GM21447 (cell line): ENCODE results near the gene SLC38A7.
"Not testable (repeated sequence)": the region's sequence is repeated elsewhere in the genome, so short reads cannot be mapped to it uniquely, and the experiment has no call there.

ENCODE experiments used
- ATAC-seq: cut with Tn5 transposase; IDR thresholded peaks from one replicate; pipeline ENCODE4 v1.9.1; 2021; ENCODE audit not compliant: unreplicated experiment

Gene SLC38A7

DNA sequence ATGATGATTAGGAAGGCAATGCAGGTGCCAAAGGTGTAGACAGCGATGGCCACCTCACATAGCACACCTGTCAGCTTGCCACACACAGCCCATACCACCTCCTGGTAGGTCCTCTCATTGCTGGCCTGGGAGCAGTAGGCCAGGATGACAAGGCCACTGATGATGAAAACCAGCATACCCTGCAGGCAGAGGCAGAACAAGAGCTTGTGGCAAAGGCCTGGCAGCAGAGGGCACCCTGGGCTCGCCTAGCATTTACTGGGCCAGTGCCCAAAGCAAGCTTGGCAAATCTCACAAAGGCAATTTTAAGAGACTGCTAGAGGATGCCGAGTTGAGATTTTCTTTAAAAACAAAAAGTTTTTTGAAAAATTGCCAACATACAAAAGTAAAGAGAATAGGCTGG is 5.9 kb downstream of the SLC38A7 start:
- ATAC-seq = no peak

DNA sequence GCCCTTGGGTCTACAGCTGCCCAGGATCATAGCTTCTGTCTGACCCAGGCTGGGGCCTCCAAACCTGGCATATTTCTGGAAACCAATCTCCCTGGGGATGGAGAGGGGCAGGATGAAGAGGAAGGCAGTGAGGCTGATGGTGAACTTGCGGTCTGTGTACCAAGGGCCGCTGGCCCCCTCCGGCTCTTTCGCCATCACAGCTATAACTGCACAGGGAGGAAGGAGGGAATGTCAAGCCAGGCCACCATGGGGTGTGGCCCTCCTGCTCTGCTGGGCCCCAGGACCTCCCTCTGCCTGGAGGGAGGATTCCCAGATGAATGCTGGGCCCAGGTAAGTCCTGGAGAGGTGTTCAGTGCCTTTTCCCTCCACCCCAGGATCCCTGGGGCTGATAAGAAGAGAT is 6.3 kb downstream of the SLC38A7 start:
- ATAC-seq = no peak

DNA sequence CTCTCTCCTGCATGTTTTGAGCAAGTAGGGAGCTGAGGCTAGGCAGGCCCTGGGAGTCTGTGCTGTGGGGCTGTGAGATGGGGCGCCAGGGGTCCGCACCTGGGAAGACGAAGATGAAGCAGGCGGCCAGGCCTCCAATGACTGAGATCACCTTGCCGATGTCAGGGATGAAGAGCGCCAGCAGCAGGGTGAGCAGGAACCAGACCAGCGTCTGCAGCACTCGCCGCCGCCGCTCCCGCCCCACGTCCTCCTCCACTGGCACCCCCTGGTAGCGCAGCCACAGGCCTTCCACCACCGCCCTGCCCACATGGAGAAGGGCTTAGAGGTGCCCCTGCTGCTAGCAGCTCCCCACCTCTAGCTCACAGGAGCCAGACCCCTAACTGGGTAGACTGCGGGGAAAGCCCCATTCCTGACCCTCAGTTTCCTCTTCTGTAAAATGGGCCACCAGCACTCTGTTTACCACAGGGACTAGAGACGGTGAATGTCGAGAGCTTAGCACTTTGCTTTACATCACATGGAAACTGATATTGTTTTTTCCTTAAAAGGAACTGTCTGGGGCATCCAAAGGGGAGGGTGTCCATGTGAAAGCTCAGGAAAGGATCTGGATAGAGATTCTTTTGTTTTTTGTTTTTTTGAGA is 13.5 kb downstream of the SLC38A7 start:
- no peak for ATAC-seq

DNA sequence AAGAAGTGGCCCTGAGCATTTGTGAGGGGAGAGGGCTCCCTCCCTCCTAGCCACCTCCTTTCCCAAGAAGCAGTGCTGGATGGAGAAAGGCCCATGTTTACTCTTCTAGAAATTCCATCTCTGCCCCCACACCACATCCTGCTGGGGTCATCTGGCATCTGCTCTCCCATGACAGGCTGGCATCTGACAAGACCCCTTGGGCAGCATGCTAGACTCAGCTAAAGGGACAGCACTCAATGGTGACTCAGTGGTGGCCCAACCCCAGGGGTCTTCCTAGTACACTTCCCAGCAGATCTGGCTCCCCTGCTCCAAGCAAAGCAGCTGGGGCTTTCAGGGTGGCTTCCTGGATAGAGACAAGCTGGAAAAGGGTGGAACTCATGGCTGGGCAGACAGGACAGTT is 14.4 kb downstream of the SLC38A7 start:
- ATAC-seq = no peak

DNA sequence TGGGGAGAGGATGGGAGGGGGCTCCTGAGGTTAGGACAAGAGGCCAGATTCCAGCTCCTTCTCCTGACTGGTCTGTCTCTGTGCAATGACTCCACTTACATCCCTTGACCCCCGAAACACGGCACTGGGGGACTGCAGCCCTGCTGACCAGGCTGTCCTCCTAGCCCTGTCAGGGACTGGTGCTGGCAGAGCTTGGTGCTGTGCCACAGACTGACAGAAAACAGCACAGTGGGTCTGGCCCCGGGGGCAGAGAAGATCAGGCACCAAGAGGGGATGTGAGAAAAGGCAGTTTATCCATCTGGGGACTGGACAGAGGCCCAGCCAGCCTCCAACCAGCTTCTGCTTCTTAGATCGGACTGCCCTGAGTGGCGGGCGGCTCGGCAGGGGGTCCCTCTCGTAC is 19.4 kb downstream of the SLC38A7 start:
- ATAC-seq = no peak

DNA sequence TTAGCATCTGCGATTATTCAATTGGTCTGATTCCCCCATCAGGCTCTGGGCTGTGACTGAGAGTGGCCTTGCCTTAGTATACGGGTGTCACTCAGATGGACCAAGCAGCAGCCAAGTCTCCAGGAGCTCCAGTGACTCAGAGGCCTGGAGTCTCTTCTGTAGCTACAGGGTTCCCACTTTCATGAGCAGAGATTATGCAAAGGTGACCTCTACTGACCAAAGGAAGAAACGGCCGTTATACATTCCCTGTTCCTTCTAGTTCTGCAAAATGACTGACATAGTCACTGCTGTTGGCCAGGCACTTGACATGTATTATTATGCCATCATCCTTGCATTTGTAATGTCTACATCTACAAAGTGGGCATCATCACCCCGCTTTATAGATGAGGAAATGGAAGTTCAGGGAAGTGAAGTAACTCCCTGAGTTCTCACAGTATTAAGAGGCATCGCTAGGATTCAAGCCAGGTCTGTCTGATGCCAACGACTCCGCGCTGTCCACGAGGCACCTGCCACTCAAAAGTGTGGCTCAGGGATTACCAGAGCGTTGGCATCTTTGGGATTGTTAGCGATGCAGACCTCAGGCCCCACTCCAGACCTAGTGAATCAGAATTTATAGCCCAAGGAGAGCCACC is 23.3 kb downstream of the SLC38A7 start:
- ATAC-seq = peak; percentile 90

DNA sequence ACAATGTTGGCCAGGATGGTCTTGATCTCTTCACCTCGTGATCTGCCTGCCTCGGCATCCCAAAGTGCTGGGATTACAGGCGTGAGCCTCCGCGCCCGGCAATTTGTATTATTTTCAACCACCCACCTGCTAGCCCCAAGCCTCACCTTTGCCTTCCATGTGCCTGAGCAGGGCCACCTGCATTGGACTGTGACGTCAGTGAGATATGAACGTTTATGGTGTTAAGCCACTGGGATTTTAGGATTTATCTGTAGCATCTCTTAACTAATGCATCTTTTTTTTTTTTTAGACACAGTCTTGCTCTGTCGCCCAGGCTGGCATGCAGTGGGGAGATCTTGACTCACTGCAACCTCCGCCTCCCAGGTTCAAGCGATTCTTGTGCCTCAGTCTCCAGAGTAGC is 24.7 kb downstream of the SLC38A7 start:
- not testable (repeated sequence) for ATAC-seq

DNA sequence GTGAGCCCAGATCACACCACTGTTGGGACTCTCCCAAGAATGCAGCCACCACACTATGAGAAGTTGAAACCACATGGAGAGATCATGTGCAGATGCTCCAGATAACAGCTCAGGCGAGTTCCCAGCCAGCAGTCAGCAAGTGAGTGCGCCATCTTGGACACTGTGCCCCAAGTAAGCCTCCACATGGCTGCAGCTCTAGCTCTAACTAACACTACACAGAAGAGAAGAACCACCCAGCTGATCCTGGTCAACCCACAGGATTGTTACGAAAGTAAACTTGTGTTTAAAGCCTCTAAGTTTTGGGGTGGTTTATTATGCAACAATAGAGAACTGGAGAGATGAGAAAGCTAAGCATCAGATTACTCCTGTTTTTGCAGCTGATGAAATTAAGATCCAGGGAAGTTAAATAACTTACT is 25.8 kb downstream of the SLC38A7 start:
- no peak for ATAC-seq

DNA sequence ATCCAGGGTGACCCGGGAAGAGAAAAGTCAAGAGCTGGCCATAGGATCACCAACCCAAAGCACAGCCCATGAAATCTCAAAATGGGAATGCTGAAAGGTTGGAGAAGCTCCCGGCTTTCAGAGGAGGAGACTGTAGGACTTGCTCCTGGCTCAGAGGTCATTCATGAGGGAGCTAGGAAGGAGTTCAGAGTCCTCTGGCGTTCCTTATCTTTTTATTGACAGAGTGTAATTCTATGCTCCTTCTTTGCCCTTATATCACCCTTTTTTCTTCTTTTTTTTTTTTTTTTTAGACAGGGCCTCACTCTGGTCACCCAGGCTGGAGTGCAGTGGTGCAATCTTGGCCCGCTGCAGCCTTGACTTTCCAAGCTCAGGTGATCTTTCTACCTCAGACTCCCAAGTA is 27.7 kb downstream of the SLC38A7 start:
- ATAC-seq = no peak

DNA sequence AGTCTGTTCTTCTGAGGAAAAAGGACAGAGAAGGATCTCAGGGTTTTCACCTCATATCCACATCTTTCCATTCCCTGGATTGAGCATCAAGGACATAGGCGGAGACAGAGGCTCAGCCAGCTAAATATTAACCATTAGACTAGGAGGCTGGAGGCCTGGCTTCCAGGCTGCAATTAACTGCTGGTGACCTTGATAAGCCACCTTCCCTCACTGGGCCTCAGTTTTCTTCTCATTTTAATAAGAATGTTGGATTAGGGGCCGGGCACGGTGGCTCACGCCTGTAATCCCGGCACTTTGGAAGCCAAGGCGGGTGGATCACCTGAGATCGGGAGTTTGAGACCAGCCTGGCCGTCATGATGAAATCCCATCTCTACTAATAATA is 29.4 kb downstream of the SLC38A7 start:
- ATAC-seq = no peak

DNA sequence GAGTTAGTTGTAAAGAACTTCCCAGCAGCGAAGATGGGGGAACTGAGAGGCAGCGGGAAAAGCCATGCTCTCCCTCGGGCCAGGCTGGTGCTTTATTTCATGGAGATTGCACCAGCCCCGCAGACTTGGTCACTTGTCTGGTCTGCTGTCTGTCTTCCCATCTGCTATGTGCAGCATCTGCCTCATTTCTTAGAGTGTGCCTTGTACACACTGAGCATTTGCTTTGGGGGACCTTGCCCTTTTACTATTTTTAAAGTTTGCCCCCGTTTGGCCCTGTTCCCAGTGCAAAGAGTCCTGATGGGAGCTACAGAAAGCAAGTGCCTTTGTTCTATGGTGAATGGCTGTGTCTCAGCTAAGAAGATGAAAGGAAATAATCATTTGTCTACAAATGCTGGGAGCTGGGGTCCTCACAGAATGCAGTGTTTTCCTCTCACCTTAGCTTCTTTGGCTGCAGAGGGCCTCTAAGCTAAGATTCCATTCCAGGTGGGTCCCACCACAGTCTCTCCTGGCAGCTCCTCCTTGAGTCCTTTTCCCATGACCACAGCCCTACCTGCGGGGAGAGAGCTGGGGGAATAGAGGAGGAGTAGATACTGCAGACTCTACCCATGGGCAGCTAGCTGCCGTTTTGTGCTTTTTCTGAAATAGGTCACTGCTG is 29.9 kb downstream of the SLC38A7 start:
- ATAC-seq = no peak

DNA sequence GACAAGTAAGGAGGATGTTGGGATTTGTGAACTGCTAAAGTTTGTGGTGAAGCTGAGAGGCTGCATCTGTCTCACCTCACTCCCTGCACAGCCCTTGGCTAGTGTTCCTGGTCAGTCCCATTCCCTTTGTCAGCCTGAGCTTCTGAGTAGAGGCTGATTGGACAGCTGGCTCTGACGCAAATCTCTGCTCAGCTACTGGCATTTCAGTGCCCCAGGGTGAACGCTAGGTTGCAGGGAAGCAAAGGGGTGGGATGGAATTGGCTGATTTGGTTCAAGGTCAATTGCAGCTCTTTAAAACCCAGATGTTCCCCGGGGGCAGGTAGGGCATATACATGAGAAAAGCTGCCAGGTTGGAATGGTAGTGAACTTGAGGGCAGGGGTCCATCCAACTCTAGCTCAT is 31.8 kb downstream of the SLC38A7 start:
- no peak for ATAC-seq

DNA sequence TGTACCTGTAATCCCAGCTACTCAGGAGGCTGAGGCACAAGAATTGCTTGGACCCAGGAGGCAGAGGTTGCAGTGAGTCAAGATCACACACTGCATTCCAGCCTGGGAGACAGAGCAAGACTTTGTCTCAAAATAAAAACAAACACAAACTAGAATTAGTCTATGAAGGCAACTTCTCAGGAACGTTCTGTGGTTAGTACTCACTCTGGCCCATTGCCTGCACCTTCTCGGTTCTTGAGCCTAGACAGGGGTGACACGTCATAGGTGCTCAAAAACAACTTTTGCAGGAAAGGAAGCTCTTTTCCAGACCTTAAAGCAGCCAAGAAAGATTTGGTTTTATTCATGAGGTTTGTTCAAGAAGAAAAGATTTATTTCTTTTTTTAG is 32.6 kb downstream of the SLC38A7 start:
- ATAC-seq = no peak

DNA sequence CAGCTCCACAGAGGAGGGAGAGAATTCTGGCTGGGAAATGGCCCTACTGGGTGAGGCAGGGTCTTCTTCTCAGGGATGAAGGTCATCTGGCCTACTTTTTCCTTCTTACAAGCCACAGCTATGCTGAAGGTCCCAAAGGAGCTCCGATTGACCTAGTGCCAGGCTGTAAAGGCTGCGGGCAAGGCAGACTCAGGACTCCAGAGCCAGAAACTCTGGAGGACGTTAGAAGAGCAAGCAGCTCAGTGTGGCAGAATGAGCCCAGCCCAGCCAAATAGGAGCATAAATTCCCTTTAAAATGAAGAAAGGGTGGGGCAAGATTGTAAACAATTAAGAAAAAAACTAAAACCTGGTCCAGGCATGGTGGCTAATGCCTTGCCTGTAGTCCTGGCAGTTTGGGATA is 34.9 kb downstream of the SLC38A7 start:
- ATAC-seq = no peak

DNA sequence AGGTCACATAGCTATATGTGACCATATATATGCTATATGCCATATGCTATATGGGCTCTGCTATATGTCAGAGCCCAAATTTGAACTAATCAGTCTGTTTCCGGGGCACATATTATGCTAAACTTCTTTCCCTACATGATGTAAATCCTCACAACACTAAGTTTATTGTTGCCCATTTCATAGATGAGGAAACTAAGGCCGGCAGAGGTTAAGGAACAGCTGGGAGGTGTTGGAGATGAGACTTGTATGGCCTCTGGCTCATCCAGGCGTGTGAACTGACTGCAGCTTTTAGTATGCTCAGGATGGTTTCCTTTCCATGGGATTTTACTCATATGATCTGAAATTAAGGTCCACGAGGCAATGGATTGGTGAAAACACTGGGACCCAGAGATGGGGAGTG is 37.5 kb downstream of the SLC38A7 start:
- ATAC-seq = no peak

DNA sequence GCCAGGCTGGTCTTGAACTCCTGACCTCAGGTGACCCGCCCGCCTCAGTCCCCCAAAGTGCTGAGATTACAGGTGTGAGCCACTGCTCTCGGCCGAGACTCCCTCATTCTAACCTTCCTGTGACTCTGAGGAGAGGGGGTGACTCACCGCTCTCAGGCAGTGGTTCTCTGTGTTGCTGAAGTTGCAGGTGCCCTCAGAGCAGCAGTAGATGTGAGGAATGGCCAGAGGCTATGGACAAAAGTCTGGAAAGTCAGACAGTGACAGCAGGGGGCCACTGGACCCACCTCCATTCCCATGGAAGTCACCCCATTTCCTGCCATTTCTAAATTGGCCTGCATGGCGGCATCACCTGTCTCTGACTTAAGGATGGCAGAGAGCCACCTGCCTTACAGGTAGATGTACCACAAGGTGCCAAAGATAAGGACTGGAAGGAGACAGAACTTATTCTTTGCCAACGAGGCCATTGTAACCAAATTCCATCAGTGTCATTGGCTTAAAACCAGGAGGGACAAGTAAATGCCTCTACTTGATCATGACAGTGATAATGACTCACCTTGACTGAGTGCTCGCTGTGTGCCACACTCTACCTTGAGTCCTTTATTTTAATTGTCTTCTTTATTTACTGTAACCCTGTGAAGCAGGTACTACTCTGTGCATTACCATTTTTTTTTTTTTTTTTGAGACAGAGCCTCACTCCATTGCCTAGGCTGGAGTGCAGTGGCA is 39.6 kb downstream of the SLC38A7 start:
- no peak for ATAC-seq

DNA sequence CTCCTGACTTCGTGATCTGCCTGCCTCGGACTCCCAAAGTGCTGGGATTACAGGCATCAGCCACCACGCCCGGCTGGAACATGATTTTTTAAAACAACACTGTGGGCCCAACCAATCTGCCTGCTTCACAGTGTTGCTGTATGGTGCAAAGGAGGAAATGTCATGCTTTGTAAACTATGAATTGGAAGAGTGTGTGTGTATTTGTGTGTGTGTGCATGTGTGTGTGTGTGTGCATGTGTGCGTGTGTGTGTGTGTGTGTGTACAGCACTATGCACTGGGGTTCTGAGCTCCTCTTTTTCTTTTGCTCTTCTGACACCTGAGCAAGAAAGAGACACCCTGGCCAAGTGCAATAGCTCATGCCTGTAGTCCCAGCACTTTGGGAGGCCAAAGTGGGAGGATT is 40.5 kb downstream of the SLC38A7 start:
- no peak for ATAC-seq

DNA sequence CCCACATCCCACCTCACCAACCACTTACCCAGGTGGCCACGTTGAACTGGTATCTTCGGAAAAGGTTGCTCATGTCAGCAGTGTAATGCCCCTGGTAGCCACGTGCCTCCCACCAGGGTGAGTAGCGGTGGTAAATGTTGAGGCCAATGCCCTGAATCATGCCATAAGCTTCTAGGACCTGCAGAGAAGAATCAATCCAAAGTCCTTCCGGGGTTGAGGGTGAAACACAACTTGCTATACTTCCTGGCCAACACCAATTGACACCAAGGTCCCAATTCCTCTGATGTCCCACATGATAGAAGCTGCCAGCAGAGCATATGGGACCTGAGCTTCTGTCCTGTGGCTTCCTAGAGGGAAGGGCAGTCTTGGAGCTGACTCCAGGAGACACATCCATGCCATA is 43.6 kb downstream of the SLC38A7 start:
- ATAC-seq = no peak

DNA sequence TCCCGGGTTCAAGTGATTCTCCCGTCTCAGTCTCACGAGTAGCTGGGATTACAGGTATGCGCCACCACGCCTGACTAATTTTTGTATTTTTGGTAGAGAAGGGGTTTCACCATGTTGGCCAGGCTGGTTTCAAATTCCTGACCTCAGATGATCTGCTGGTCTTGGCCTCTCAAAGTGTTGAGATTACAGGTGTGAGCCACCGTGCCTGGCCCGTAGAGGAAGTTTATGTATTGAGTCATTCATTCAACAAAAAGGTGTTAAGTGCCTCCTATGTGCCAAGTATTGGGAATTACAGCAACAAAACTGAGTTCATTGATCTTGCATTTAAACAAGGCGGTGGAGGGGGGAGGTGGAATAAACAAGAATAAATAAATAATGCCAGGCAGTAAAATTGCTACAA is 44.7 kb downstream of the SLC38A7 start:
- no peak for ATAC-seq

DNA sequence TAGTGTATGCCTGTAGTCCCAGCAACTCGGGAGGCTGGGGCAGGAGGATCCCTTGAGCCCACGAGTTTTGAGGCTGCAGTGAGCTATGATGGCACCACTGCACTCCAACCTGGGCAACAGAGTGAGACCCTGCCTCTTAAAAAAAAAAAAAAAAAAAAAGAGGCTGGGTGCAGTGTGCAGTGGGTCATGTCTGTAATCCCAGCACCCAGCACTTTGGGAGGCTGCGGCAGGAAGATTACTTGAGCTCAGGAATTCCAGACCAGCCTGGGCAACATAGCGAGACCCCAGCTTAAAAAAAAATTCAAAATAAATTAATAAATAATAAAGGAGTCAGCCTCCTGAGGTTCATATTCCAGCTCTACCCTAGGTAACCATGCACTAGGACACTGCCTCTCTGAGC is 45.3 kb downstream of the SLC38A7 start:
- no peak for ATAC-seq

DNA sequence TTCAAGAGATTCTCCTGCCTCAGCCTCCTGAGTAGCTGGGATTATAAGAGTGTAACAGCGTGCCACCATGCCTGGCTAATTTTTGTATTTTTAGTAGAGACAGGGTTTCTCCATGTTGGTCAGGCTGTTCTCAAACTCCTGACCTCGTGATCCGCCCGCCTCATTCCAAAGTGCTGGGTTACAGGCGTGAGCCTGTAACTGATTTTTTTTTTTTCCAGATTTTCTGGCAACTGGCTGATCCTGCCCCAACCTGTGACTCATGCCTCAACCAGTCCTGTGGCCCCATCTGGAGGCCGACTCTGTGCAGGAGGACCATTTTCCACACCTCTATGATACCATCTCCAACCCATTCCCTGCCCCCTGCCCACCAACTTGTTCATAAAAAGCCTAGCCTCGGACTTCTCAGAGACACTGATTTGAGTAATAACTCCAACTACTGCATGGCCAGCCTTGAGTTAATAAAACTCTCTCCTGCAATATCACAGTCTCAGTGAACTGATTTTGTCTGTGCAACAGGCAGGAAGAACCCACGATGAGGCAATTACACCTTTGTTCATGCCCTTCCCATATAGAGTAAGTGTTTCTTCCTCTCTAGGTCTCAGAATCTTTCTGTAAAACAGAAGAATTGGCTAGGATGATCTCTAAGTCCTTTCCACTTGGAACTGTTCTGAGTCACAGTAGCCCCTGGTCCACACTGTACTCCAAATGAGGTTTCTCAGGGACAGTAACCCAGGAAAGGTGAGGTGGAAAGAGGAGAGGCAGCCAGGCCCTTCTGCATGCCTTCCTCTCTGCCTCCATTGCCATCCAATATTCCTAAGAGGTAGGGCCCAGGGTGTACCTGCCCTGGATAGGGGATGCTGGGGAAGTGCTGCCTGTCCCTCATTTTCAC is 46.2 kb downstream of the SLC38A7 start:
- no peak for ATAC-seq
